ENCODE results near the gene IFI27L1. TPM values are rescaled to one million over a fixed set of nuclear protein-coding genes. Genes with fewer than 3 reads are reported as not detected.

IFI27L1 gene
- polyA plus RNA-seq, 1 experiment, result 12.5 TPM

DNA sequence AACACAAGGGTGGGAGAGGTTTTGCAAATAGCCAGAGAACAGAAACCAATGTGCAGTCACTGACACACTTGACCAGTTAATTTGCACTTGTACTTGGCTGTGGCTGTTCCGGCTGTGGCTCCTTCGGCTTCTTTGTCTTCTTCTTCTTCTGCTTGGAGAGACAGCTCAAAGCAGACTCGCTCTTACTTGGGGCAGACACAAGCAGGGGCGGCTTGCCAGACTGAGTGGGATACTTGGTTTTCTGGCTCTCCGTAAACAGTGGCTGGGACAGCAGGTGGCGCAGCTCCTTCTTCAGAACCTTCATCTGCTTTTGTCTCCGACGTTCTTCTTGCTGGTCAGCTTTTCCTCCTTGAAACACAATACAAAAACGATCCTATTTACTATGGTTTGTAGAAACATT lies 30.0 kb upstream of the IFI27L1 start:
- Histone ChIP-seq H3K27me3 (ENCODE audit: control insufficient read depth, insufficient read depth, low read length) (no peaks in the 10 kb centered on the region), H3K9me3 (ENCODE audit: control insufficient read depth, insufficient read depth, low read length) (no peaks in the 10 kb centered on the region), H3K27ac (ENCODE audit: low read depth, low read length) (no peak overlapping the region), H3K4me3 (ENCODE audit: low read depth, low read length) (no peak overlapping the region)
- ChIA-PET CTCF (interaction anchor here (0.6 to 9.6 kb wide), 13 partner anchors 12 to 130 kb away, joined by 4 to 68 read pairs (median 7); partner anchors contain the start of gene IFI27L2), POLR2A (no interaction called here)
- peak; percentile 15 for DNase-seq (ENCODE audit: low read depth, low spot score)
- TF ChIP-seq, protein P1, sequence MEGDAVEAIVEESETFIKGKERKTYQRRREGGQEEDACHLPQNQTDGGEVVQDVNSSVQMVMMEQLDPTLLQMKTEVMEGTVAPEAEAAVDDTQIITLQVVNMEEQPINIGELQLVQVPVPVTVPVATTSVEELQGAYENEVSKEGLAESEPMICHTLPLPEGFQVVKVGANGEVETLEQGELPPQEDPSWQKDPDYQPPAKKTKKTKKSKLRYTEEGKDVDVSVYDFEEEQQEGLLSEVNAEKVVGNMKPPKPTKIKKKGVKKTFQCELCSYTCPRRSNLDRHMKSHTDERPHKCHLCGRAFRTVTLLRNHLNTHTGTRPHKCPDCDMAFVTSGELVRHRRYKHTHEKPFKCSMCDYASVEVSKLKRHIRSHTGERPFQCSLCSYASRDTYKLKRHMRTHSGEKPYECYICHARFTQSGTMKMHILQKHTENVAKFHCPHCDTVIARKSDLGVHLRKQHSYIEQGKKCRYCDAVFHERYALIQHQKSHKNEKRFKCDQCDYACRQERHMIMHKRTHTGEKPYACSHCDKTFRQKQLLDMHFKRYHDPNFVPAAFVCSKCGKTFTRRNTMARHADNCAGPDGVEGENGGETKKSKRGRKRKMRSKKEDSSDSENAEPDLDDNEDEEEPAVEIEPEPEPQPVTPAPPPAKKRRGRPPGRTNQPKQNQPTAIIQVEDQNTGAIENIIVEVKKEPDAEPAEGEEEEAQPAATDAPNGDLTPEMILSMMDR (IDR thresholded peaks at IDR 0.05; ENCODE audit: low read depth, low read length), result peak; percentile 57

DNA sequence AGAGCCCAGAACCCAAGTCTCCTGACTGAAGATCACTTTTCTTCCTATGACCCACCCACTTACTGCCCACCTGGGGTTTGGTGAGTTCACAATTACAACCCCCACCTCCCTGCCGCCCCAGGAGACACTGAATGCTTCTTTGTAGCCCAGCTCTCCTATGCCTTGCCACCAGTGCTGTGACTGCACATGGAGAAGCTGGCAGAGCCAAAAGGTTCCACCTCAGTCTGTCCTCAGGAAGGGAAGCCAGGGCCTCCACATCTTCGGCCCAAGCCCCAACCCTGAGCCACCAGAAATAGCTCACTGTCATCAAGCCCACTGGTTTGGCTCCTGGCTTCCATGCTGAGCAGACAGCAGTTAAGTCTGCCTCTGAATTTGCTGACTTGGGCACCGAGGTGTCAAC lies 29.3 kb upstream of the IFI27L1 start:
- POLR2A ChIA-PET, result no interaction called here

DNA sequence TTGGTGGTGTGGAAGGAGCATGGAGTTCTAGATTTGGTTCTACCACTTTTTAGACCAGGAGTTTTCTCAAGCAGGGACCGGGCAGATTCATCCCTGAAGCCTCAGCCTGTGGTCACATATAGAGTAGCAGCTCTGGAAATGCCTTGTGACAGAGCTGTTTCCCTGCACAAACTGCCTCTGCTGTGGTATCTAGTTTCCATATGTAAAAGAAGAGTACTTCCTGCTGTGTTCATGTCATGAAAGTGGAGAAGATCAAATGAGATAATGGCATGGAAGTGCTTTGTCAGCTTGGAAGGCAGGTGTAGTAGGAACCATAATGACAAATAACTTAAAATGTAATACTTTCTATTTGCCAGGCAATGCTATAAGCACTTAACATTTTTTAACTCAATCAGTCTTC lies 28.9 kb upstream of the IFI27L1 start:
- CTCF ChIA-PET, result interaction anchor here (0.7 to 9.6 kb wide), 10 partner anchors 9 to 129 kb away, joined by 3 to 68 read pairs (median 10); partner anchors contain the start of gene IFI27L2
- Histone ChIP-seq H3K9me3 (ENCODE audit: control insufficient read depth, insufficient read depth, low read length) (no peaks in the 10 kb centered on the region), H3K27me3 (ENCODE audit: control insufficient read depth, insufficient read depth, low read length) (no peaks in the 10 kb centered on the region), H3K4me3 (ENCODE audit: low read depth, low read length) (no peak overlapping the region), H3K27ac (ENCODE audit: low read depth, low read length) (no peak overlapping the region)
- POLR2A ChIA-PET, result no interaction called here
- TF ChIP-seq, protein P1 (IDR thresholded peaks at IDR 0.05; ENCODE audit: low read depth, low read length), result no peak
- DNase-seq (ENCODE audit: low read depth, low spot score), result no peak

More for the DNA sequence above, 29.3 kb upstream of the IFI27L1 start:
- H3K9me3 ChIP-seq (ENCODE audit: control insufficient read depth, insufficient read depth, low read length), result no peaks in the 10 kb centered on the region
- CTCF ChIA-PET, result interaction anchor here (0.6 to 9.6 kb wide), 13 partner anchors 9 to 129 kb away, joined by 3 to 68 read pairs (median 7); partner anchors contain the start of gene IFI27L2
- H3K4me3 ChIP-seq (ENCODE audit: low read depth, low read length), result no peak overlapping the region
- H3K27me3 ChIP-seq (ENCODE audit: control insufficient read depth, insufficient read depth, low read length), result no peaks in the 10 kb centered on the region
- TF ChIP-seq, protein P1 (IDR thresholded peaks at IDR 0.05; ENCODE audit: low read depth, low read length), result no peak
- no peak for DNase-seq (ENCODE audit: low read depth, low spot score)
- no peak overlapping the region for H3K27ac ChIP-seq (ENCODE audit: low read depth, low read length)

DNA sequence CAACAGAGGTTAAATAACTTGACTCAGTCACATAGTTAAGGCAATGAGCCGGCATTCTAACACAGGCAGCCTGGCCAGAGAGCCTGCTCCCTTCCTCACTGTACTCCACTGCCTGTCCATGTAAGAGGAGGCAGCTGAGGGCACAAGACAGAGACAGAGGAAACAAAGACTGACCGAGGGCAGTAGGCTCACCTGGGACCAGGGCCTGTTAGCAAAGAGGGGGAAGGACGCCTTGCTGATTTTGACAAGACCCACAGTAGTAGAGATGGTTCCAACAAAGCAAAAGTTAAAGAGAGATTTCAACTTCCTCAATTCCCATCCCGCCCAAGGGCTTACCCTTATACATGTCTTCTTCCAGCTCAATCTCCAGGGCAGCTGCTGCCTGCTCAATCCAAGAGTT lies 28.4 kb upstream of the IFI27L1 start:
- TF ChIP-seq, protein P1 (IDR thresholded peaks at IDR 0.05; ENCODE audit: low read depth, low read length), result no peak
- DNase-seq (ENCODE audit: low read depth, low spot score), result no peak
- Histone ChIP-seq H3K27me3 (ENCODE audit: control insufficient read depth, insufficient read depth, low read length) (no peaks in the 10 kb centered on the region), H3K9me3 (ENCODE audit: control insufficient read depth, insufficient read depth, low read length) (no peaks in the 10 kb centered on the region), H3K27ac (ENCODE audit: low read depth, low read length) (no peak overlapping the region), H3K4me3 (ENCODE audit: low read depth, low read length) (no peak overlapping the region)
- CTCF ChIA-PET, result interaction anchor here (0.6 to 9.6 kb wide), 5 partner anchors 8 to 113 kb away, joined by 3 to 68 read pairs (median 26); no protein-coding TSS in a partner anchor
- POLR2A ChIA-PET, result no interaction called here

DNA sequence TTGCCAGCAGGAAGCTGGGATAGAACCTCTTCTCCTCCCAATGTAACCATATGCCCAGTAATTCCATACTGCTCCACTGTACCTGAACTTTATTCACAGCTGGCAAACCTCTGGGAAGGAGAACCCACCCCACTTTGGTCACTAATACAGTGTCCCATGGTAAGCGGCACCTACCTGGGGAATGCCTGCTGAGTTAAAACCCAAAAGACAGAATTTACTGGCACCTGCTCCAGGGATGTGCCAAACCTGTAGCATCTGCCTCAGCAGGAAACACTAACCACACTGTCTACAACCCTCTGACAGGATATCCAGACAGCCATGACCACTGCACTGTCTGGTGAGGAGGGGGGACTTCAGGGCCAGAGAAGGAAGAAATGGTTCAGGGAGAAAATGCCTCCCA lies 26.7 kb upstream of the IFI27L1 start:
- Histone ChIP-seq H3K27me3 (ENCODE audit: control insufficient read depth, insufficient read depth, low read length) (no peaks in the 10 kb centered on the region), H3K27ac (ENCODE audit: low read depth, low read length) (no peak overlapping the region), H3K9me3 (ENCODE audit: control insufficient read depth, insufficient read depth, low read length) (no peaks in the 10 kb centered on the region), H3K4me3 (ENCODE audit: low read depth, low read length) (no peak overlapping the region)
- ChIA-PET CTCF (interaction anchor here (2.6 to 5.8 kb wide), 2 partner anchors 82 to 115 kb away, joined by 13 to 68 read pairs; no protein-coding TSS in a partner anchor), POLR2A (no interaction called here)
- TF ChIP-seq, protein P1 (IDR thresholded peaks at IDR 0.05; ENCODE audit: low read depth, low read length), result no peak
- no peak for DNase-seq (ENCODE audit: low read depth, low spot score)

Data from AG04450 (cell line).